MM.1S (cell line): ENCODE results near the gene ITFG1.

Source experiments
- DNase-seq: peaks from one replicate; pipeline ENCODE4 v3.0.0-alpha.2; 2015
- H2AFZ ChIP-seq: fragments of 300-600 bp; sonication (generic); 2 replicates; pipeline ENCODE4 v1.6.0; 2016; ENCODE audit warnings: antibody characterized with exemption, low read length
- H3F3A ChIP-seq: fragments of 300-600 bp; sonication (generic); 2 replicates; pipeline ENCODE4 v1.6.1; 2016; ENCODE audit warnings: mild to moderate bottlenecking, antibody characterized with exemption, low read length, moderate library complexity, mixed read lengths; ENCODE audit not compliant: insufficient read depth
- H3K27ac ChIP-seq: fragments of 300-600 bp; sonication (generic); 2 replicates; pipeline ENCODE4 v1.5.1; 2016; ENCODE audit warnings: mild to moderate bottlenecking, low read length
- H3K27me3 ChIP-seq: fragments of 300-600 bp; sonication (generic); replicated peaks from 2 replicates; pipeline ENCODE4 v1.6.0; 2016; ENCODE audit warnings: low read length; ENCODE audit not compliant: insufficient read depth
- H3K36me3 ChIP-seq: fragments of 300-600 bp; sonication (generic); replicated peaks from 2 replicates; pipeline ENCODE4 v1.6.1; 2016; ENCODE audit warnings: mild to moderate bottlenecking, low read length, mixed read lengths; ENCODE audit not compliant: insufficient read depth
- H3K4me1 ChIP-seq: fragments of 300-600 bp; sonication (generic); 2 replicates; pipeline ENCODE4 v1.6.1; 2016; ENCODE audit warnings: low read length, mixed read lengths
- H3K4me2 ChIP-seq: fragments of 300-600 bp; sonication (generic); 2 replicates; pipeline ENCODE4 v1.6.0; 2016; ENCODE audit warnings: low read depth, low read length
- H3K4me3 ChIP-seq: fragments of 300-600 bp; sonication (generic); 2 replicates; pipeline ENCODE4 v1.5.1; 2016; ENCODE audit warnings: low read length, mixed read lengths
- H3K79me2 ChIP-seq: fragments of 300-600 bp; sonication (generic); 2 replicates; pipeline ENCODE4 v1.6.1; 2016; ENCODE audit warnings: mixed run types, low read length, mixed read lengths
- H3K9ac ChIP-seq: fragments of 300-600 bp; sonication (generic); 2 replicates; pipeline ENCODE4 v1.6.1; 2016; ENCODE audit warnings: low read length, mixed read lengths
- H3K9me2 ChIP-seq: fragments of 300-600 bp; sonication (generic); replicated peaks from 2 replicates; pipeline ENCODE4 v1.6.1; 2016; ENCODE audit warnings: mild to moderate bottlenecking, low read length, mixed read lengths; ENCODE audit not compliant: insufficient read depth
- H3K9me3 ChIP-seq: fragments of 300-600 bp; sonication (generic); replicated peaks from 2 replicates; pipeline ENCODE4 v1.6.1; 2016; ENCODE audit warnings: mild to moderate bottlenecking, low read length, mixed read lengths; ENCODE audit not compliant: insufficient read depth
- H4K20me1 ChIP-seq: fragments of 300-600 bp; sonication (generic); 2 replicates; pipeline ENCODE4 v1.6.1; 2016; ENCODE audit warnings: mild to moderate bottlenecking, low read length, moderate library complexity, mixed read lengths; ENCODE audit not compliant: insufficient read depth
- EZH2 ChIP-seq: fragments of 300-600 bp; sonication (generic); optimal IDR thresholded peaks from 2 replicates; pipeline ENCODE3; 2017; ENCODE audit warnings: low read depth, mild to moderate bottlenecking, antibody characterized with exemption, low read length, mixed read lengths
- EZH2phosphoT487 ChIP-seq: fragments of 300-600 bp; sonication (generic); IDR thresholded peaks from 2 replicates; pipeline ENCODE4 v1.6.1; 2018; ENCODE audit warnings: antibody characterized with exemption, low read length
- TF ChIP-seq, protein P1 (sequence below): fragments of 300-600 bp; sonication (generic); IDR thresholded peaks from 2 replicates; pipeline ENCODE4 v1.5.1; 2016; ENCODE audit warnings: antibody characterized with exemption, low read length, mixed read lengths

ITFG1 gene

GRCh38 chr16:47416869-47417268 lies 44.0 kb downstream of the ITFG1 start:
- H3F3A ChIP-seq, result no peaks in the 10 kb centered on the region
- no peaks in the 10 kb centered on the region for H4K20me1 ChIP-seq
- H3K4me2 ChIP-seq, result no peak overlapping the region
- H2AFZ ChIP-seq, result no peak overlapping the region
- no peaks in the 10 kb centered on the region for H3K36me3 ChIP-seq
- no peaks in the 10 kb centered on the region for H3K79me2 ChIP-seq
- H3K9me2 ChIP-seq, result no peaks in the 10 kb centered on the region
- H3K9ac ChIP-seq, result no peak overlapping the region
- H3K4me1 ChIP-seq, result 0 out of 2 replicates have a peak, but pooled peaks cover 5% of the 10 kb centered on the region
- DNase-seq, result no peak
- TF ChIP-seq, protein P1, sequence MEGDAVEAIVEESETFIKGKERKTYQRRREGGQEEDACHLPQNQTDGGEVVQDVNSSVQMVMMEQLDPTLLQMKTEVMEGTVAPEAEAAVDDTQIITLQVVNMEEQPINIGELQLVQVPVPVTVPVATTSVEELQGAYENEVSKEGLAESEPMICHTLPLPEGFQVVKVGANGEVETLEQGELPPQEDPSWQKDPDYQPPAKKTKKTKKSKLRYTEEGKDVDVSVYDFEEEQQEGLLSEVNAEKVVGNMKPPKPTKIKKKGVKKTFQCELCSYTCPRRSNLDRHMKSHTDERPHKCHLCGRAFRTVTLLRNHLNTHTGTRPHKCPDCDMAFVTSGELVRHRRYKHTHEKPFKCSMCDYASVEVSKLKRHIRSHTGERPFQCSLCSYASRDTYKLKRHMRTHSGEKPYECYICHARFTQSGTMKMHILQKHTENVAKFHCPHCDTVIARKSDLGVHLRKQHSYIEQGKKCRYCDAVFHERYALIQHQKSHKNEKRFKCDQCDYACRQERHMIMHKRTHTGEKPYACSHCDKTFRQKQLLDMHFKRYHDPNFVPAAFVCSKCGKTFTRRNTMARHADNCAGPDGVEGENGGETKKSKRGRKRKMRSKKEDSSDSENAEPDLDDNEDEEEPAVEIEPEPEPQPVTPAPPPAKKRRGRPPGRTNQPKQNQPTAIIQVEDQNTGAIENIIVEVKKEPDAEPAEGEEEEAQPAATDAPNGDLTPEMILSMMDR, result no peak
- TF ChIP-seq EZH2phosphoT487 (no peak), EZH2 (no peak)
- H3K27ac ChIP-seq, result no peak overlapping the region
- no peaks in the 10 kb centered on the region for H3K9me3 ChIP-seq
- H3K4me3 ChIP-seq, result no peak overlapping the region
- no peaks in the 10 kb centered on the region for H3K27me3 ChIP-seq

DNA sequence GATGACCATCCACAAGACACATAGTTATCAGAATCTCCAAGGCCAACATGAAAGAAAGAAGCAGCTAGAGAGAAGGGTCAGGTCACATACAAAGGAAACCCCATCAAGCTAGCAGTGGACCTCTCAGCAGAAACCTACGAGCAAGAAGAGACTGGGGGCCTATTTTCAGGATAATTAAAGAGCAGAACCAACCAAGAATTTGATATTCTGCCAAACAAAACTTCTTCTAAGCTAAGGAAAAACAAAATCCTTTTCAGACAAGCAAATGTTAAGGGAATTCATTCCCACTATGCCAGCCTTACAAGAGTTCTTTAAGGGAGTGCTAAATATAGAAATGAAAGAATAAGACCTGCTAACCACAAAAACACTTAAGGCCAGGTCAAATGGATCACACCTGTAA lies 47.8 kb downstream of the ITFG1 start:
- no peaks in the 10 kb centered on the region for H3K36me3 ChIP-seq
- no peaks in the 10 kb centered on the region for H3F3A ChIP-seq
- 0 out of 2 replicates have a peak, but pooled peaks cover 5% of the 10 kb centered on the region for H3K4me1 ChIP-seq
- no peak overlapping the region for H3K4me3 ChIP-seq
- H3K9ac ChIP-seq, result no peak overlapping the region
- no peaks in the 10 kb centered on the region for H3K9me3 ChIP-seq
- TF ChIP-seq EZH2phosphoT487 (no peak), EZH2 (no peak)
- TF ChIP-seq, protein P1, result no peak
- no peak overlapping the region for H3K27ac ChIP-seq
- DNase-seq, result no peak
- no peaks in the 10 kb centered on the region for H3K9me2 ChIP-seq
- H2AFZ ChIP-seq, result no peak overlapping the region
- no peaks in the 10 kb centered on the region for H3K79me2 ChIP-seq
- H3K4me2 ChIP-seq, result no peak overlapping the region
- no peaks in the 10 kb centered on the region for H3K27me3 ChIP-seq
- H4K20me1 ChIP-seq, result no peaks in the 10 kb centered on the region

DNA sequence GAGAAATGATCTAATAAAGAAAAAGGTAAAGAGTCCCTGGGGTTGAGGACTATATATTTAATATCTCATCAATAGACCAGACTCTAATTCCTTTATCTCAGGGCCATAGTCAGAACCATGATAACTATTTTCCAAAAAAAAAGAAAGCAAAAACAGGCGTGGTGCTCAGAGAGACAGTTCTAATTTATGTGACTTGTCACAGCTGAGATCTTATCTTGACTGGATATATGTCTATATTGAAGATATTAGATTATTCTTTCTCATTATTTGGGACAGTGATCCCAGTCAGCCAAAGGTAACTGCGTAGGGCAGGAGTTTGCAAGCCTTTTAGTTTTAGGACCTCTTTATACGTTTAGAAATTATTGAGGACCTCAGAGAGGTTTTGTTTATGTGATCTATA lies 52.4 kb downstream of the ITFG1 start:
- no peak overlapping the region for H2AFZ ChIP-seq
- no peak overlapping the region for H3K27ac ChIP-seq
- no peak overlapping the region for H3K4me2 ChIP-seq
- H3K36me3 ChIP-seq, result no peaks in the 10 kb centered on the region
- H3K79me2 ChIP-seq, result no peaks in the 10 kb centered on the region
- H3K4me3 ChIP-seq, result no peak overlapping the region
- peaks cover 4% of the 10 kb centered on the region; the same call in 1 of the 2 replicates for H3K4me1 ChIP-seq
- no peak for DNase-seq
- no peaks in the 10 kb centered on the region for H4K20me1 ChIP-seq
- no peaks in the 10 kb centered on the region for H3K27me3 ChIP-seq
- H3K9me2 ChIP-seq, result no peaks in the 10 kb centered on the region
- no peaks in the 10 kb centered on the region for H3K9me3 ChIP-seq
- no peaks in the 10 kb centered on the region for H3F3A ChIP-seq
- no peak overlapping the region for H3K9ac ChIP-seq
- TF ChIP-seq EZH2 (no peak), EZH2phosphoT487 (no peak)
- TF ChIP-seq, protein P1, result no peak
